HG03575 (cell line): ENCODE measurements around the gene PCSK5.
A peak's percentile ranks its signal among the peaks of the same experiment; 100 is the strongest.
"Not testable (repeated sequence)": the region's sequence is repeated elsewhere in the genome, so short reads cannot be mapped to it uniquely, and the experiment has no call there.

ENCODE experiments used
- ATAC-seq: cut with Tn5 transposase; IDR thresholded peaks from one replicate; pipeline ENCODE4 v1.9.1; 2021; ENCODE audit not compliant: unreplicated experiment, insufficient number of reproducible peaks, low FRiP score; ENCODE audit errors: extremely low read depth

The PCSK5 gene

DNA sequence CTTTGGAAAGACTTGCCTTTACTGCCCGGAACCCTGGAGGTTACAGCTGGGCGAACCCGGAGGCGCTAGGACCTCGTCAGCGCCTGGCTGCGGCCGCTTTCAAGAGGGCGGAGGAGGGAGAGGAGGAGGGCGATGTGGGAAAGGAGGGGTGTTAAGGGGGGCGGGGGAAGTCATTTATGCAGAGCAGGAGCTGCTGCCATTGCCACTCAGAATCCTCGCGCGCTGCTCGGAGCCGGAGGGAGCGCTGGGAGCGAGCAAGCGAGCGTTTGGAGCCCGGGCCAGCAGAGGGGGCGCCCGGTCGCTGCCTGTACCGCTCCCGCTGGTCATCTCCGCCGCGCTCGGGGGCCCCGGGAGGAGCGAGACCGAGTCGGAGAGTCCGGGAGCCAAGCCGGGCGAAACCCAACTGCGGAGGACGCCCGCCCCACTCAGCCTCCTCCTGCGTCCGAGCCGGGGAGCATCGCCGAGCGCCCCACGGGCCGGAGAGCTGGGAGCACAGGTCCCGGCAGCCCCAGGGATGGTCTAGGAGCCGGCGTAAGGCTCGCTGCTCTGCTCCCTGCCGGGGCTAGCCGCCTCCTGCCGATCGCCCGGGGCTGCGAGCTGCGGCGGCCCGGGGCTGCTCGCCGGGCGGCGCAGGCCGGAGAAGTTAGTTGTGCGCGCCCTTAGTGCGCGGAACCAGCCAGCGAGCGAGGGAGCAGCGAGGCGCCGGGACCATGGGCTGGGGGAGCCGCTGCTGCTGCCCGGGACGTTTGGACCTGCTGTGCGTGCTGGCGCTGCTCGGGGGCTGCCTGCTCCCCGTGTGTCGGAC is at the start of gene PCSK5:
Gene PCSK5, plus strand, starts transcription at position 202 of the 805 bp plus-strand sequence. Its CDS starts 509 bp downstream, at position 711.
- no peak for ATAC-seq

DNA sequence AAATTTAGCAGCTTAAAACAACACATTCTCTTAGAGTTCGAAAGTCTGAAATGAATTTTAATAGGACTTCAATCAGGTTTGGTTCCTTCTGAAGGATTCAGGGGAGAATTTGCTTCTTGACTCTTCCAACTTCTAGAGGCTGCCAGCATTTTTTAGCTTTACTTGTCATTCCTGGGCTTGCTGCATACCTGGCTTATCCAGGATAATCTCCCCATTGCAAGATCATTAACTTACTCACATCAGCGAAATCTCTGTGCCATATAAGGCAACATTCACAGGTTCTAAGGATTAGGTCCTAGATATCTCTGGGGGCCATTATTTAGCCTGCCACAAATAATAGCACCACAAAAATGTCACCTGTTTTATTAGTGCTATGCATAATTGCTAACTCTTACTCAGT is 46.2 kb upstream of the PCSK5 start:
- ATAC-seq, result no peak

DNA sequence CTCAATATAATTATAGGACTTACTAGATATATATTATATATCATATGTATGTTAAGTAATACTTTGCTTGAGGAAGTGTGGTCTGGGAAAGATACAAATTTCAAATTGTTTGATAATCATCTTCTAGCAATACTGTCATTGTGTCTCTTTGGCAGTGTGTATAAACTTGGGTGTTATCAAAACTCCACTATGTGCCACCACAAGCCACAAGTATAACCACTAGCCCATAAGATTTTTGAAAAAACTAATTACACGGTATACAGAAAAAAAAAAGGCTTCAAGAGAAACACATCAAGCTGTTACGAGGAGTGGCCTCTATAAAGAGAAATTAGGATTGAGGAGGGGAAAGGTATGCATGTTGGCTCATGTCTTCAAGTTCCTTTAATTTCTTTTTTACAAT is 44.7 kb upstream of the PCSK5 start:
- ATAC-seq, result no peak

DNA sequence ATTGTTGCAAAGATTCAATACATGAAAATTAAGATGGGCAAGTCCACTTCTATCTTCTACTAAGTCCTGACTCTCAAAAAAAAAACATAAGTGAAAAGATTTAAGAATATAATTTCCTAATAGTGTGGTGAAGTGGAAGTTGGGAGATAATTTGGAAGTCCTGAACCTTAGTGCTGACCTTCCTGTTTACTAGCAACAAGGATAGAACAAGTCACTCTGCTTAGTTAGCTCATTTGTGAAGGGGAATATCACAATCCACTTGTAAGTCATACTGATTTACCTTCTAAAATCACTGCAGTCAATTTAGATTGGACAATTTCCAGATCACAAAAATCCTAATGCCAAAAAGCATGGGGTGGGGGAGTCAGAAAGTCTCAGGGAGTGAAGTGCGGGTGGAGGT is 43.4 kb upstream of the PCSK5 start:
- no peak for ATAC-seq

DNA sequence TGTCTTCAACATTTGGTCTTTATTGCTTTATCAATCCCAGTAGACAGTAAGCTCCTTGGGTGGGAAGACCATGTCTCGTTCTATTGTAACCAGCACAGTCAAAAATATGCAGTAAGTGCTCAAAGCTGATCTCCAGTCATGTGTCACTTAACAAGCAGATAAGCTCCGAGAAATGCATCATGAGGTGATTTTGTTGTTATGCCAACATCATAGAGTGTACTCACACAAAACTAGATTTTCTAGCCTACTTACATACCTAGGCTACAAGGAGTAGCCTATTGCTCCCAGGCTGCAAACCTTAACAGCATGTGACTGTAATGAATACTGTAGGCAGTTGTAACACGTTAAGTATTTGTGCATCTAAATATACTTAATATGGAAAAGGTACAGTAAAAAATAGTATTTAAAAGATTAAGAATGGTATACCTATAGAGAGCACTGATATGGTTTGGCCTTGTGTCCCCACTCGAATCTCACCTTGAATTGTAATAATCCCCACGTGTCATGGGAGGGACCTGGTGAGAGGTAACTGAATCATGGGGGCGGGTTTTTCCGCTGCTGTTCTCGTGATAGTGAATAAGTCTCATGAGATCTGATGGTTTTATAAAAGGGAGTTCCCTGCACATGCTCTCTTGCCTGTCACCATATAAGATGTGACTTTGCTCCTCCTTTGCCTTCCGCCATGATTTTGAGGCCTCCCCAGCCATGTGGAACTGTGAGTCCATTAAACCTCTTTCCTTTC is 39.8 kb upstream of the PCSK5 start:
- ATAC-seq, result no peak

DNA sequence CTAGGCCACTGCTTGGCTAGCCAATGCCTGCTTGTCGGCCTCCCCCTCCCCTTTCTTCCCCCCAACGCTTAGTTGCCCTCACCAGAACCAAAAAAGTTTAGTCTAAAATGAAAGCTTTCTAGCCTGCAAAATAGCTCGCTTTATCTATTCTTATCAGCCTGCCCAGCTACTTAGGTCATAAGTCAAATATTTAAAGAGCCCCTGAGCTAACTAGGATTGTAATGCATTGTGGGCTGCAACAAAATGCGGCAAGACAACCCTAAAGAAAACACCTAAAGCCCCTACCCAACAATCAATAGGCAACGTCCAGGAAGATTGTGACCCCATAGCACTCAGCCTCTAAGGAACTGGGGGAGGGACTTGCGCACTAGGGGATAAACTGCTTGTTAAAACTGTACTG is 38.6 kb upstream of the PCSK5 start:
- ATAC-seq, result no peak

DNA sequence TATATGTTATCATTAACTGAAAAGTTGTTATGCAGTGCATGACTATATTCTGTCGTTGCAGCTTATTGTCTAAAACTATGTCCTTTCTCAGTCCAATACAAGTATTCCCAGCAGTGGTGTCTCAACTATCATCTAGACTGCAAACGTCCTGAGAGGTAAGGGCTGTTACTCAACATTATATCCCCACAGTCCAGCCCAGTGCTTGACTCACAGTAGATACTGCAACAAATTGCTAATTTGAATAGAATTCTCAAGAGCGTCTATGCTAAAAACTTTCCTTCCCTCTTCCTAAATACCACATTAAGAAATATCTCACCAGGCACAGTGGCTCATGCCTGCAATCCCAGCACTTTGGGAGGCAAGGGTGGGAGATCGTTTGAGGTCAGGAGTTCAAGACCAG is 37.7 kb upstream of the PCSK5 start:
- no peak for ATAC-seq

DNA sequence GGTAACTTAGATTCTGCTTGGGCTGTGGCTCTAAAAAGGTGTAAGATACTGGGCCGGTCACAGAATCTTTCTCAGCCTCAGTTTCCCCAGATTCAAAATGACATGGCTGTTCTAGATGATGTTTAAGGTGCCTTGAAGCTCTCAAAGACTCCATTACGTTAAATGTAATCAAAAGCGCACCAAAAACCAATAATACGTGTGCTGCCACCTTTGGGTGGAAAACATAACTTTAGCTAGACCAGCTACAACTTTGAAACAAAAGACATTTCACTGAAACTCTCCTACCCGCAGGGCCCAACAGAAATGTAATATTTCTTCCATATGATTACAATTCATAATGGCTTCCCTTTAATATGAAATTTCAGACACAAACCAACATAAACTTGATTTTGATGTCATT is 35.0 kb upstream of the PCSK5 start:
- ATAC-seq, result no peak

DNA sequence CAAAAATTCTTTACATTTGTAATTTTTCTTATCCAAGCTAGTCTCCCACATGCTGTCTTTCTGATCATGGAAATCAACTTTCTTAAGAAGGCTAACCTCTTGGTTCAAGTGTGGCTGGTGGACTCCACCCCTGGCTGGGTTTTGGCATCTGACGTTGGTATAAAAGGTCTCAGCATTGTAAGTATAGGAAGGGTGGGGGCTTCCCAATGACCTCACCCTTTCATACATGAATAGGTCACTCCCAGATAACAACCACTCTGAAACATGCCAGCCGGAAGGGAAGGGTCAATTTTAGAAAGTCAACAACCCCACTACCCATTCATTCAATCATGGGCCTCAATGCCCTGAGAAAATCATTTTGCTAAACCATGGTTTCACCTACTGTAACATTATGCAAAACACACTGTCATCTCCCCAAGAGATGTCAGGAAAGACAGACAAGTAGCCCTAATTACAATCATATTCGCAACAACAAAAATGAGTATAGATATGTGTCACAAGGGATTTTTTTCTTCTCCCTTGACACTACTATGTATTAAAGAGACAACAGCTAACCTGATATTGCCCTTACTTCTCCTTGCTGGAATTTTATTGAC is 31.9 kb upstream of the PCSK5 start:
- ATAC-seq, result peak; percentile 67

DNA sequence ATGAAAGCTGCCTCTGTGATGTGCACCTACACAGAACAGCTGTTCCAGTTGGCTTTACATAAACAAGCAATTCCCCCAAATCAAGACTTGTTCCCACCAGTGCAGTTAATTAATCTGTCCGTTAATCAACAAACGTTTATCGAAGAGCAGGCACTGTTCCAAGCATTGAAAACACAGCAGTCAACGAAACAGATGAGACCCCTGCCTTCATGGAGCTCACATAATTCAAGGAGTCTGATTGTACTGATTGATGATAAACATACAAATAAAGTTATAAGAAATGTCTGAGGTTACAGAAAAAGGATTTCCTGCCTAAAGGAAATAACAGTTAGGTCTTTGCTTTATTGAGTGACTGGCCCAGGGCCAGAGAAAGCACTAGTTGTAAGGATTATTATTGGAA is 26.2 kb upstream of the PCSK5 start:
- no peak for ATAC-seq

DNA sequence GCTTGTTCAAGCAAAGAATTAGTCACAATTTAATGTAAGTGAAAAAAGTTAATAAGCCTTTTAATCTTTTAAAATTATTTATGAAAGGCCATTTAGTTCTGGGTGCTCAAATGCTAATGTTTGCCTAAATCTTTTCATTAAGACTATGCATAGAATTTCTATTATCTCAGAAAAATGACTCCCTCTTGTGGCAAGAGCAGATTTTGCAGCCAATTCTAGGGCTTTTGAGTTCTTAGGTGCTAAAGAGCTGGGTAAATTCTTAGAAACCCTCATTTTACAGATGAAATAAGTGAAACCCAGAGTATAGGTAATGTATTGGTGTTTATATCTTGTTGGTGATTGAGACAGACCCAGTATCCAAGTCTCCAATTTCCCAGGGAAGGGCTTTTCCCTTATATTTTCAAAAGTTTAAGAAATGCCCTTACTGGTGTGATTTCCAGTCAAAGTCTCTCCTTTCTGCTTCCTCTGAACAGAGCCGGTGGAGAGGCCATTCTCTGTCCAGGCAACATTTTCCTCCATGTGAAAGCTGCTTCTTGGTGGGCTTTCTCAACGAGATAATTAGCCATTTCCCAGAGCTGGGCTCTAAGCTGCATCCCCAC is 24.1 kb upstream of the PCSK5 start:
- no peak for ATAC-seq

DNA sequence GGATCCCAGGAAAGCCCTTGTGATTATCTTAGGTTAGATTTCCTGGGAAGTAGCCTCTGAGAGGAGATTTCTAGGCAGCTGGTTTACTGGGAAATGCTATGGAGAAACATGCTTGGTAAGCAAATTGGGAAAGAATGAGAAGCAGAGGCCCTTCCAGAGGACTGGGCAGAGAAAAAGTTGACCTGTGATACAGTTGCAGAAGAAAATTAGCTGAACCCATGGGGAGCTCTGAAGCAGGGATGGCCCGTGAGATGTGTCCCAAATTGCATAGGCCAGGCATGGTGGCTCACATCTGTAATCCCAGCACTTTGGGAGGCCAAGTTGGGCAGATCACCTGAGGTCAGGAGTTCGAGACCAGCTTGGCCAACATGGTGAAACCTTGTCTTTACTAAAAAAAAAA is 21.9 kb upstream of the PCSK5 start:
- ATAC-seq, result not testable (repeated sequence)

DNA sequence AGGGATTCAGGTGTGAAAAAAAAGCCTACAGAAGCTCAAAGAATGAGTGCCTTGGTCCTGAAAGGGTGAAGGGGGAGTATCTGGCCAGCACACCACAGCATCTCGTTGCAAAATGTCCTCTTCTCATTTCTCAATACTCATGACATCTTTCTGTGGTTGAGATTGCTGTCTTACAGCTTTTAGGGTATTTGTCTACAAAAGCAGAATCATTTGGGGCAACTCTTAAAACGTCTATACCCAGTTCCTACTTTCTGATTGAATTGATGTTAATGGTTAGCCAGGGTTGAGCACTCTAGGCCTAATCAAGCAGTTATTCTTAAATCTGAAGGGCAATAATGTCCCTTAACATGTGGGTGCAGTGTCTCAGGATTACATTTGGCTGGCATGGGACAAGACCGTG is 21.2 kb upstream of the PCSK5 start:
- no peak for ATAC-seq

DNA sequence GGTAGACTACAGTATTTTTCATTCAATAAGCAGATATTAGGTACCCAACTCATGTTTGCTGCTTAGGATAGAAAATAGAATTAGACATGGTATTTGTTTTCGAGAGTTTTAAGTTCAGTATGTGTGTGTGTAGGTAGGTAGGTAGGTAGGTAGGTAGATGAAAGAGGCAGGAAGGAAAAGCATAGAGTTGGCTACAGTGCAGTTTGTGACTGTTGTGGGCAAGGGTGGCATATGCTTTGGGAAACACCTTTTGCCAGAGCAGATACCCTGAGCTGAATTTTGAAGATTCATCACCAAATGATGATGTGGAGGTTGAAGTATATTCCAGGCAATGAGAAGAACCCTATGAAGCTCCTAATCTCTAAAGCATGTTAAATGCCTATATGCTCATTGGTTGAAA is 20.0 kb upstream of the PCSK5 start:
- no peak for ATAC-seq

DNA sequence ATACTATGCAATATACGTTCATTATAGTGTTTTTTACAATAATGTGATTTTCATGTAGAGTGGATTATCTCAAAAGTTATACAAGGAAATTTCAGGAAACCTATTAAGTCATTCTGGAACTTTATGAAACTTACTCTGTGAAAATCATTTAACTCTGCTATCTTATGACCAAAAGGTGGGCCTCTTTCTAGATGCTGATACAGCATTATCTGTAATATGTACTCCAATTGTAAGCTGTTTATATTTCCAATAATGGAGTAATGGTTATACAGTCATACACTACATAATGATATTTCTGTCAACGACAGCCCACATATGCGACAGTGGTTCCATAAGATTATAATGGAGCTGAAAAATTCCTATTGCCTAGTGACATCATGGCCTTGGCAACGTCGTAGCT is 18.8 kb upstream of the PCSK5 start:
- no peak for ATAC-seq

DNA sequence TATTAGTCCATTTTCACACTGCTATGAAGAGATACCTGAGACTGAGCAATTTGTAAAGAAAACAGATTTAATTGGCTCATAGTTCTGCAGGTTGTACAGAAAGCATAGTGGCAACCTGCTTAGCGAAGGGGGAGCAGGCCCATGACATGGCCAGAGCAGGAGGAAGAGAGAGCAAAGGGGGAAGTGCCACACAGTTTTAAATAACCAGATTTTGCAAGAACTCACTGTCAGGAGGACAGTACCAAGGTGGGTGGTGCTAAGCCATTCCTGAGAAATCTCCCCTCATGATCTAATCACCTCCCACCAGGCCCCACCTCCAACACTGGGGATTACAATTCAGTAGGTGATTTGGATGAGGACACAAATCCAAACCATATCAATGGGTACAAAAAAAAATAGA is 16.8 kb upstream of the PCSK5 start:
- no peak for ATAC-seq

DNA sequence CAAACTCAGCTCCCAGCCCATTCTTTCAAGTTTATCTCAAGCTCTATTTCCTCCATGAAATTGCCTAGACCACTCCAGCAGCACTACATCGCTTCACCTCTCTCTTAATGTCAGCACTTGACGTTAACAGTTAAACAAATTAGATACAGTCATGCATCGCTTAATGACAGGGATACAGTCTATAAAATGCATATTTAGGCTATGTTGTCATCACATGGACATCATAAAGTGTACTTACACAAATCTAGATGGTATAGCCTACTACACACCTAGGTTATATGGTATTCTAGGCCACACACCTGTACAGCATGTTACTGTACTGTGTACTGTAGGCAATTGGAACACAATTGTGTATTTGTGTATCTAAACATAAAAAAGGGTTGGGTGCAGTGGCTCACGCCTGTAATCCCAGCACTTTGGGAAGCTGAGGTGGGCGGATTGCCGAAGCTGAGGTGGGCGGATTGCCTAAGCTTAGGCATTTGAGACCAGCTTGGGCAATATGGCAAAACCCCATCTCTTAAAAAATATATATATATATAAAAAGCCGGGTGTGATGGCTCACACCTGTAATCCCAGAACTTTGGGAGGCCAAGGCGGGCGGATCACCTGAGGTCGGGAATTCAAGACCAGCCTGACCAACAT is 13.4 kb upstream of the PCSK5 start:
- ATAC-seq, result no peak

DNA sequence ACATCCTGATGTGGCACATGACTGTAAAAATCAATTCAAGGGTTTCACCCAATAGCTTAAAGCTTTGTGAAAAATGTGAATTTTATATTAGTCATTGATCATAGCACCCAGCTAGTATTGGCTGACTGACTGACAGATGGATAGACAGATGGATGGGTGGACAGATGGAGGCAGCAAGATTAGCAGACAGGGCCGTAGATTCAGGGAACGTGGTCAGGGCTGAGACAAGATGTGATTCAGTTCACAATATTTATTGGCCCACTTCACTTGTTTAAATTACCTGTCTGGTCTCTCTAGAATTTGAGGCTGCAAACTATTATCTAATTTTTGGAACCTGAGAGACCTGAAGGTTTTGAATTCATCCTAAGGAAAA is 12.0 kb upstream of the PCSK5 start:
- ATAC-seq, result no peak

DNA sequence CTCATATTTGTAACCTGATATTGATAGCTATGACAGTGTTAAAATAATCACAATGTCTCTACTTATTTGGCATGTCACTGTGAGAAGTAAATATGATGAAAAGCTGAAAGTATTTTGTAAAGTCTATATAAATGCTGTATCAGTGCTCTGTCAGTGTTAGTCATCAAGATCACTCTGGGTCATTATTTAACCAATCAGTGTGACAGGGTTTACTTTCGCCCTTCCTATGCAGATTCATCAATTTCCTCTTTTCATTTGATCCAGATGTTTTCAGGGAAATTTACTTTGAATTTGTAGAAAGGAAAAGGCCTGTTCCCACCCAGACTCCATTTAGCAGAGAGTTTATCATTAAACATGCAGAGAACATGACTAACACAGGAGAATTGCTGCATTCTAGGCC is 9.9 kb upstream of the PCSK5 start:
- ATAC-seq, result no peak
